ENCODE measurements around the gene C1orf159. TPM values are rescaled to one million over a fixed set of nuclear protein-coding genes. Genes with fewer than 3 reads are reported as not detected.
A peak's percentile ranks its signal among the peaks of the same experiment; 100 is the strongest.
"Not testable (repeated sequence)": the region's sequence is repeated elsewhere in the genome, so short reads cannot be mapped to it uniquely, and the experiment has no call there.

C1orf159 gene
- total and polyA plus RNA-seq, 2 donors from 2014 or later, result 8.6 to 14.8 TPM

GRCh38 chr1:1156140-1157032, 40.5 kb upstream of the C1orf159 start:
- intact Hi-C loops (cut with DNase I), result no loop called here
- Histone ChIP-seq H3K27ac (ENCODE audit: low read depth in 2 of 2, low read length in 2 of 2) (peak overlapping the region; percentile 36 to 67), H3K4me1 (ENCODE audit: control insufficient read depth in 2 of 3, insufficient read depth in 2 of 3, low read depth in 1 of 3, low read length in 3 of 3) (peaks cover 0 to 8% (median 0%) of the 10 kb centered on the region in 3 donors)

GRCh38 chr1:1155258-1155657, 39.4 kb upstream of the C1orf159 start:
- no peak for DNase-seq
- Histone ChIP-seq H3K9ac (ENCODE audit: low read length in 3 of 3) (no peak overlapping the region), H3K27me3 (ENCODE audit: control insufficient read depth, insufficient read depth, low read length) (no peaks in the 10 kb centered on the region), H3K9me3 (ENCODE audit: control insufficient read depth in 2 of 3, insufficient read depth in 1 of 3, low read length in 3 of 3) (no peaks in the 10 kb centered on the region), H3K4me1 (ENCODE audit: control insufficient read depth in 2 of 3, insufficient read depth in 2 of 3, low read depth in 1 of 3, low read length in 3 of 3) (peaks cover 0 to 8% (median 0%) of the 10 kb centered on the region in 3 donors), H3K27ac (ENCODE audit: low read depth in 2 of 2, low read length in 2 of 2) (no peak overlapping the region), H3K36me3 (ENCODE audit: control insufficient read depth in 2 of 3, insufficient read depth in 3 of 3, low read length in 3 of 3) (no peaks in the 10 kb centered on the region), H3K4me3 (ENCODE audit: low read length in 3 of 3) (no peak overlapping the region)
- FAIRE-seq, result no peak
- no peak for TF ChIP-seq CTCF (IDR thresholded peaks at IDR 0.05; ENCODE audit: borderline replicate concordance, extremely low read depth, insufficient read depth)
- intact Hi-C loops (cut with DNase I), result no loop called here

More at GRCh38 chr1:1156140-1157032, 40.5 kb upstream of the C1orf159 start:
- DNase-seq (peak in 3 of 5 donors; percentile 62 to 76 (median 75)), FAIRE-seq (no peak)
- Histone ChIP-seq H3K9ac (ENCODE audit: low read length in 3 of 3) (no peak overlapping the region), H3K27me3 (ENCODE audit: control insufficient read depth, insufficient read depth, low read length) (no peaks in the 10 kb centered on the region), H3K9me3 (ENCODE audit: control insufficient read depth in 2 of 3, insufficient read depth in 1 of 3, low read length in 3 of 3) (no peaks in the 10 kb centered on the region), H3K36me3 (ENCODE audit: control insufficient read depth in 2 of 3, insufficient read depth in 3 of 3, low read length in 3 of 3) (no peaks in the 10 kb centered on the region), H3K4me3 (ENCODE audit: low read length in 3 of 3) (no peak overlapping the region)
- no peak for TF ChIP-seq CTCF (IDR thresholded peaks at IDR 0.05; ENCODE audit: borderline replicate concordance, extremely low read depth, insufficient read depth)

- FAIRE-seq, result no peak
- intact Hi-C loops (cut with DNase I), result no loop called here
- peaks cover 0 to 8% (median 0%) of the 10 kb centered on the region in 3 donors for H3K4me1 ChIP-seq (ENCODE audit: control insufficient read depth in 2 of 3, insufficient read depth in 2 of 3, low read depth in 1 of 3, low read length in 3 of 3)
Measured at GRCh38 chr1:1153874-1154273, 38.0 kb upstream of the C1orf159 start.

GRCh38 chr1:1153215-1153614, 37.3 kb upstream of the C1orf159 start:
- DNase-seq; H3K9ac ChIP-seq (ENCODE audit: low read length in 3 of 3); FAIRE-seq; H3K36me3 ChIP-seq (ENCODE audit: control insufficient read depth in 2 of 3, insufficient read depth in 3 of 3, low read length in 3 of 3); H3K27me3 ChIP-seq (ENCODE audit: control insufficient read depth, insufficient read depth, low read length); H3K27ac ChIP-seq (ENCODE audit: low read depth in 2 of 2, low read length in 2 of 2); H3K9me3 ChIP-seq (ENCODE audit: control insufficient read depth in 2 of 3, insufficient read depth in 1 of 3, low read length in 3 of 3); H3K4me1 ChIP-seq (ENCODE audit: control insufficient read depth in 2 of 3, insufficient read depth in 2 of 3, low read depth in 1 of 3, low read length in 3 of 3); H3K4me3 ChIP-seq (ENCODE audit: low read length in 3 of 3); intact Hi-C loops (cut with DNase I): not testable (repeated sequence)

More at GRCh38 chr1:1153874-1154273, 38.0 kb upstream of the C1orf159 start:
- TF ChIP-seq CTCF (IDR thresholded peaks at IDR 0.05; ENCODE audit: borderline replicate concordance, extremely low read depth, insufficient read depth), result no peak
- Histone ChIP-seq H3K4me3 (ENCODE audit: low read length in 3 of 3) (no peak overlapping the region), H3K36me3 (ENCODE audit: control insufficient read depth in 2 of 3, insufficient read depth in 3 of 3, low read length in 3 of 3) (no peaks in the 10 kb centered on the region), H3K9me3 (ENCODE audit: control insufficient read depth in 2 of 3, insufficient read depth in 1 of 3, low read length in 3 of 3) (no peaks in the 10 kb centered on the region), H3K27ac (ENCODE audit: low read depth in 2 of 2, low read length in 2 of 2) (no peak overlapping the region), H3K27me3 (ENCODE audit: control insufficient read depth, insufficient read depth, low read length) (no peaks in the 10 kb centered on the region), H3K9ac (ENCODE audit: low read length in 3 of 3) (no peak overlapping the region)
- no peak for DNase-seq

- H3K4me1 ChIP-seq (ENCODE audit: control insufficient read depth in 2 of 3, insufficient read depth in 2 of 3, low read depth in 1 of 3, low read length in 3 of 3); intact Hi-C loops (cut with DNase I); H3K27ac ChIP-seq (ENCODE audit: low read depth in 2 of 2, low read length in 2 of 2); FAIRE-seq; H3K4me3 ChIP-seq (ENCODE audit: low read length in 3 of 3); H3K9ac ChIP-seq (ENCODE audit: low read length in 3 of 3); H3K36me3 ChIP-seq (ENCODE audit: control insufficient read depth in 2 of 3, insufficient read depth in 3 of 3, low read length in 3 of 3); H3K9me3 ChIP-seq (ENCODE audit: control insufficient read depth in 2 of 3, insufficient read depth in 1 of 3, low read length in 3 of 3); H3K27me3 ChIP-seq (ENCODE audit: control insufficient read depth, insufficient read depth, low read length); DNase-seq: not testable (repeated sequence)
Measured at GRCh38 chr1:1152431-1152830, 36.5 kb upstream of the C1orf159 start.

Data from kidney (tissue), 14 donors.